Esophagus squamous epithelium (tissue), 5 donors: ENCODE data around the gene SLC16A12. TPM values are rescaled to one million over a fixed set of nuclear protein-coding genes. Genes with fewer than 3 reads are reported as not detected.
A peak's percentile ranks its signal among the peaks of the same experiment; 100 is the strongest.

Source experiments
- DNase-seq: peaks from one replicate; lab custom pipeline; 2025; lab: John Stamatoyannopoulos, UW
- H3K27ac ChIP-seq, 4 donors: fragments of 200-600 bp; sonication (generic); one replicate each; pipeline ENCODE4 v1.5.1; 2016 to 2019; ENCODE audit warnings: mild to moderate bottlenecking in 1 of 4
- H3K27me3 ChIP-seq, 4 donors: fragments of 200-600 bp; sonication (generic); 1 replicate in 3 of 4; 2 replicates in 1 of 4; pipeline versions ENCODE4 v1.5.1 to v1.6.0; 2017 to 2021; ENCODE audit warnings: antibody characterized with exemption in 1 of 4
- H3K36me3 ChIP-seq, 3 donors: fragments of 200-600 bp; sonication (generic); one replicate each; pipeline ENCODE4 v1.5.1; 2016 to 2019
- H3K4me1 ChIP-seq, 3 donors: fragments of 200-600 bp; sonication (generic); one replicate each; pipeline ENCODE4 v1.5.1; 2017 to 2019
- H3K4me3 ChIP-seq, 4 donors: fragments of 200-600 bp; sonication (generic); 1 replicate in 3 of 4; 2 replicates in 1 of 4; pipeline ENCODE4 v1.5.1; 2016 to 2019; ENCODE audit warnings: mild to moderate bottlenecking in 2 of 4, moderate library complexity in 1 of 4
- H3K9me3 ChIP-seq, 3 donors: fragments of 200-600 bp; sonication (generic); one replicate each; pipeline ENCODE4 v1.5.1; 2016 to 2019
- POLR2A ChIP-seq, 4 donors: fragments of 450-650 bp; IDR thresholded peaks; one replicate each; pipeline ENCODE4 v1.6.1; 2017; ENCODE audit warnings: antibody characterized with exemption in 4 of 4, mild to moderate bottlenecking in 4 of 4, moderate library complexity in 3 of 4
- WGBS, 2 donors: methylation state at CpG; one replicate each; pipeline ENCODE4 v1.1.5; 2018; 5-methylcytosine and 5-hydroxymethylcytosine counted together
- intact Hi-C: fragments of 100-400 bp; cut with DNase I; formaldehyde crosslinking; loops from one replicate; pipeline ENCODE4 v1.15.0; 2022
- total RNA-seq, 4 donors: library from RNA; depleted of rRNA; stranded (reverse); fragments of >200 nt; gene quantifications; one replicate each; pipeline ENCODE4 v1.1.0, GENCODE V29; 2016
- TF ChIP-seq, protein P1 (sequence below), 6 experiments: fragments of 450-650 bp in 4 of 6; fragments of 200-600 bp in 2 of 6; sonication (generic) in 2 of 6; IDR thresholded peaks; one replicate each; pipeline ENCODE4 v1.5.1; 2016 to 2019; ENCODE audit warnings: antibody characterized with exemption in 6 of 6, mild to moderate bottlenecking in 4 of 6, moderate library complexity in 4 of 6
- donor health status: DM: yes; HTN: yes; CAD: no.

The SLC16A12 gene
- total RNA-seq, 4 donors from 2014 or later = 0.18 to 1.3 (median 0.23) TPM; not detected in 1

DNA sequence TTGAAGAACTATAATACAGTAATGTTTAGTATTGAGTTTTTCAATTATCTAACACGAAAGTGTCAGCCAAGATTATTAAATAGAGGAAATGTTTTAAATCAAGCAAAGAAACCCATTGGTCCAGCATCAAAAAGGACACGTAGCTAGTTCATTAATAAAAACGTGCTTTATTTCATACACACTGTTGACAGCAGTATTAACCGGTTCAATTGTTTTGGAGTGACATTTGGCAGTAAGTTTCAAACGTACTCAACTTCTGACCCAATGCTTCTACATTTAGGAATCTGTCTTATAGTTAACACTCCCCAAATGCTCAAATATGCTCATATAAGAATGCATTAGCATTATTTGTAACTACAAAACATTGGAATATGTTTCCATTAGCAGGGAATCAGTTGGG lies 41.3 kb downstream of the SLC16A12 start:
- WGBS, 2 donors = 28 to 29% methylated on average over 5 of the region's 5 CpGs
- no peaks in the 10 kb centered on the region for H3K9me3 ChIP-seq
- H3K4me3 ChIP-seq = no peak overlapping the region
- no peak for DNase-seq
- H3K27ac ChIP-seq = peak overlapping the region in 3 of 4 donors; percentile 2 to 61 (median 39)
- no peaks in the 10 kb centered on the region for H3K36me3 ChIP-seq
- TF ChIP-seq, protein P1, sequence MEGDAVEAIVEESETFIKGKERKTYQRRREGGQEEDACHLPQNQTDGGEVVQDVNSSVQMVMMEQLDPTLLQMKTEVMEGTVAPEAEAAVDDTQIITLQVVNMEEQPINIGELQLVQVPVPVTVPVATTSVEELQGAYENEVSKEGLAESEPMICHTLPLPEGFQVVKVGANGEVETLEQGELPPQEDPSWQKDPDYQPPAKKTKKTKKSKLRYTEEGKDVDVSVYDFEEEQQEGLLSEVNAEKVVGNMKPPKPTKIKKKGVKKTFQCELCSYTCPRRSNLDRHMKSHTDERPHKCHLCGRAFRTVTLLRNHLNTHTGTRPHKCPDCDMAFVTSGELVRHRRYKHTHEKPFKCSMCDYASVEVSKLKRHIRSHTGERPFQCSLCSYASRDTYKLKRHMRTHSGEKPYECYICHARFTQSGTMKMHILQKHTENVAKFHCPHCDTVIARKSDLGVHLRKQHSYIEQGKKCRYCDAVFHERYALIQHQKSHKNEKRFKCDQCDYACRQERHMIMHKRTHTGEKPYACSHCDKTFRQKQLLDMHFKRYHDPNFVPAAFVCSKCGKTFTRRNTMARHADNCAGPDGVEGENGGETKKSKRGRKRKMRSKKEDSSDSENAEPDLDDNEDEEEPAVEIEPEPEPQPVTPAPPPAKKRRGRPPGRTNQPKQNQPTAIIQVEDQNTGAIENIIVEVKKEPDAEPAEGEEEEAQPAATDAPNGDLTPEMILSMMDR (IDR thresholded peaks at IDR 0.05) = no peak
- no peak for TF ChIP-seq POLR2A (IDR thresholded peaks at IDR 0.05)
- peaks cover 0 to 17% (median 4%) of the 10 kb centered on the region in 3 donors for H3K4me1 ChIP-seq
- intact Hi-C loops = no loop called here
- no peaks in the 10 kb centered on the region for H3K27me3 ChIP-seq

DNA sequence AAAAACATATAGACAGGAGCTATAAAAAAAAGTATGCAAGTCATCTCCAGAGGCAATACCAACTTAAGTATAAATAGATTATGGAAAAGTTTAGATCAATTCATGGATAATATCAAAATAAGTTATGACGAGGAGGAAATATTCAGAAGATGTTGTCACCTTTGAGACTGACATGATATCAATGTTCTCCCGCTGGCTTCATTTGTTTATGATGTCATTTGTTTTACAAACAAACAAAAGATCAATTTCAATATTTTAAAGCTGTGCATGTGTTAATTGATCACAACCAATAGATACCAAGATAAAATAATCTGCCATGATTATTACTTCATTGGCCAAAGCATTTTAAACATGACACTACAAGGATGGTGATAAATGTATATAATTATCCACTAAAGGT lies 43.5 kb downstream of the SLC16A12 start:
- no peak overlapping the region for H3K4me3 ChIP-seq
- H3K27ac ChIP-seq = no peak overlapping the region
- intact Hi-C loops = no loop called here
- WGBS, 2 donors = 88 to 91% methylated on average over 2 of the region's 2 CpGs
- no peaks in the 10 kb centered on the region for H3K36me3 ChIP-seq
- peaks cover 0 to 17% (median 4%) of the 10 kb centered on the region in 3 donors for H3K4me1 ChIP-seq
- no peak for TF ChIP-seq POLR2A (IDR thresholded peaks at IDR 0.05)
- TF ChIP-seq, protein P1 (IDR thresholded peaks at IDR 0.05) = no peak
- H3K27me3 ChIP-seq = no peaks in the 10 kb centered on the region
- DNase-seq = no peak
- H3K9me3 ChIP-seq = no peaks in the 10 kb centered on the region

DNA sequence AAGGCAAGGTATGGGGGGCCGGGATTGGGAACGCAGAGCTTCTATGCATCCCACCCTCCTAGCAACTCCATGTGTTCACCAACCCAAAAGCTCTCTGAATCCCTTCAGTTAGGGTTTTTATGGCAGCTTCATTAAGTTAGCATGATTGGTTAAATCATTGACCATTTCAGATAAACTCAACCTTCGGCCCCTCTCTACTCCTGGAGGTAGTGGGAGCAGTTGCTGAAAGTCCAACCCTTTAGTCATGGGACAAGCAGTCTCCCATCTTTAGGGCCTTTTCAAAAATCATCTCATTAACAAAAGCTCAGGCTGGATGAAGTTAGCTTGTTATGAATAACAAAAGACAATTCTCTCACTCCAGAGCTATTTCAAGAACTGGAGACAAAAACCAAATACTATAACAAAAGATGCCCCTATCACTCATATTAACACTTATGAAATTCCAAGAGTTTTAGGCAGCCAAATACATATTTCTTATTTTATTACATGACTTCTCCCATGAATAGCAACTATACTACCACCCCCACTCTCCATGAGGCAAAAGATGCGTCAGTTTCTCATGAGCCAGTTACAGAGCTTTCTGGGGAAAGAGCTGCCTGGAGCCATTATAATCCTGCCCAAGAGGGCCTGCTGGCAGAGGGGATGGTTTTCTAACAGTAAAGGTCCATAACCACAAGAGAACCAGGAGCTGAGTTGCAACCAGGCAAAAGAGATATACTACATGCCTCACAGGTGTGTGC lies 44.6 kb downstream of the SLC16A12 start:
- no peaks in the 10 kb centered on the region for H3K9me3 ChIP-seq
- DNase-seq = no peak
- no peak overlapping the region for H3K27ac ChIP-seq
- no peaks in the 10 kb centered on the region for H3K27me3 ChIP-seq
- H3K36me3 ChIP-seq = no peaks in the 10 kb centered on the region
- WGBS, 2 donors = 91 to 92% methylated on average over 4 of the region's 4 CpGs
- H3K4me3 ChIP-seq = no peak overlapping the region
- H3K4me1 ChIP-seq = peaks cover 0 to 17% (median 4%) of the 10 kb centered on the region in 3 donors
- intact Hi-C loops = no loop called here
- no peak for TF ChIP-seq POLR2A (IDR thresholded peaks at IDR 0.05)
- TF ChIP-seq, protein P1 (IDR thresholded peaks at IDR 0.05) = no peak

DNA sequence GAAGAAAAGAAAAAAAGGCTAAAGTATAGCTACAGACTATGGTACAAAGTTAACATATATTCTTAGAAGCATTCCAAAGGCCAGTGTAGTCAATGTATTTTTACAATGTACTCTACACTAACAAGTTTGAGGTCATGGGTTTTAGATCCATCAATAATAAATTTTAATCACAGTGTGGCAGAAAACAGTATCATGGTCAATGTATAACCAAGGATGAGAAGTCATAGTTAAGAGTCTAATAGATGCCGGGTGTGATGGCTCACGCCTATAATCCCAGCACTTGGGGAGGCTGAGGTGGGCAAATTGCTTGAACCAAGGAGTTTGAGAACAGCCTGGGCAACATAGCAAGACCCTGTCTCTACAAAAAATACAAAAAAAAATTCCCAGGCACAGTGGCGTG lies 53.1 kb downstream of the SLC16A12 start:
- Histone ChIP-seq H3K4me1 (peaks cover 0 to 26% (median 0%) of the 10 kb centered on the region in 3 donors), H3K27ac (peak overlapping the region; percentile 25 to 62 (median 40)), H3K4me3 (no peak overlapping the region), H3K36me3 (no peaks in the 10 kb centered on the region), H3K27me3 (peaks cover 0 to 7% (median 0%) of the 10 kb centered on the region in 4 donors), H3K9me3 (no peaks in the 10 kb centered on the region)
- DNase-seq = no peak
- intact Hi-C loops = no loop called here
- TF ChIP-seq, protein P1 (IDR thresholded peaks at IDR 0.05) = no peak
- TF ChIP-seq POLR2A (IDR thresholded peaks at IDR 0.05) = no peak
- 84 to 96% methylated on average over 3 of the region's 3 CpGs for WGBS, 2 donors

DNA sequence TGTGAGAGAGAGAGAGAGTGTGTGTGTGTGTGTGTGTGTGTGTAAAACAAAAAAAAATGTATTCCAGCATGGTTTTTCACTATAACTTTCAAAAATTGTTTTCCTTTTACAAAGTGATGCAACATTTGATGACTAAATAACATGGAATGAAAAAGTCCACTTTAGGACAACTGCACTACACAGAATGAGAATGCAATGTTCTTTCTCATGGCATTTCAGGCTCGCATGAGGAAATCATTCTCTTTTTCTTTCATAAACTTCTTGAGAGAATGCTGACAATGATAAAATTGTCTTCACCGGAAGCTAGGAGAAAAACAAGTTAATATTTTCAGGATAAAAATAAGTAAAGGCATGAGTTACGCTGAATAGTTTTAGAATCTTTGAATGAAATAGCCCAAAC lies 53.7 kb downstream of the SLC16A12 start:
- TF ChIP-seq, protein P1 (IDR thresholded peaks at IDR 0.05) = no peak
- TF ChIP-seq POLR2A (IDR thresholded peaks at IDR 0.05) = no peak
- WGBS, 2 donors = 52 to 53% methylated on average over 3 of the region's 3 CpGs
- Histone ChIP-seq H3K4me3 (no peak overlapping the region), H3K27me3 (peaks cover 0 to 7% (median 0%) of the 10 kb centered on the region in 4 donors), H3K36me3 (no peaks in the 10 kb centered on the region), H3K27ac (peak overlapping the region in 3 of 4 donors; percentile 27 to 69 (median 43)), H3K9me3 (no peaks in the 10 kb centered on the region), H3K4me1 (peaks cover 0 to 26% (median 0%) of the 10 kb centered on the region in 3 donors)
- intact Hi-C loops = no loop called here
- DNase-seq = no peak
